ENCODE data around the gene POLR2E.

GRCh38 chr19:1105008-1105872 is 10.1 kb upstream of the POLR2E start:
- TF ChIP-seq CTCF (IDR thresholded peaks at IDR 0.05; ENCODE audit: insufficient read depth, low read length) (no peak), SPI1 (IDR thresholded peaks at IDR 0.05; ENCODE audit: borderline replicate concordance, low read depth) (no peak)
